Esophagus muscularis mucosa (tissue), 4 donors: Measurements from ENCODE around the gene DAAM2. TPM values are rescaled to one million over a fixed set of nuclear protein-coding genes. Genes with fewer than 3 reads are reported as not detected.

Source experiments
- DNase-seq: peaks from one replicate; pipeline ENCODE4 v3.0.0-alpha.2; 2017; ENCODE audit errors: extremely low spot score
- H3K27ac ChIP-seq, 4 donors: fragments of 200-600 bp; sonication (generic); replicated peaks in 1 of 4; 1 replicate in 3 of 4; 2 replicates in 1 of 4; pipeline ENCODE4 v1.5.1; 2016 to 2019; ENCODE audit warnings: mild to moderate bottlenecking in 1 of 4
- H3K27me3 ChIP-seq, 4 donors: fragments of 200-600 bp; sonication (generic); one replicate each; pipeline versions ENCODE4 v1.5.1 to v1.6.0; 2016 to 2019
- H3K36me3 ChIP-seq, 4 donors: fragments of 200-600 bp; sonication (generic); one replicate each; pipeline ENCODE4 v1.5.1; 2016 to 2019
- H3K4me1 ChIP-seq, 4 donors: fragments of 200-600 bp; sonication (generic); one replicate each; pipeline ENCODE4 v1.5.1; 2016 to 2019
- H3K4me3 ChIP-seq, 4 donors: fragments of 200-600 bp; sonication (generic); 1 replicate in 2 of 4; 2 replicates in 2 of 4; pipeline ENCODE4 v1.5.1; 2016 to 2019; ENCODE audit warnings: mild to moderate bottlenecking in 4 of 4, moderate library complexity in 1 of 4
- H3K9me3 ChIP-seq, 4 donors: fragments of 200-600 bp; sonication (generic); 1 replicate in 3 of 4; 2 replicates in 1 of 4; pipeline ENCODE4 v1.5.1; 2016 to 2019
- EP300 ChIP-seq: sonication (generic); formaldehyde crosslinking; IDR thresholded peaks from one replicate; pipeline ENCODE4 v1.6.1; 2017; ENCODE audit warnings: antibody characterized with exemption
- POLR2A ChIP-seq: fragments of 450-650 bp; IDR thresholded peaks from one replicate; pipeline ENCODE4 v1.6.1; 2017; ENCODE audit warnings: antibody characterized with exemption, moderate library complexity, mild to moderate bottlenecking, low read depth
- POLR2AphosphoS5 ChIP-seq, 2 donors: sonication (generic); formaldehyde crosslinking; IDR thresholded peaks; one replicate each; pipeline ENCODE4 v1.6.1; 2017; ENCODE audit warnings: antibody characterized with exemption in 2 of 2
- WGBS: methylation state at CpG from one replicate; pipeline ENCODE4 v1.1.5; 2018; 5-methylcytosine and 5-hydroxymethylcytosine counted together
- intact Hi-C: fragments of 100-400 bp; cut with DNase I; formaldehyde crosslinking; loops from one replicate; pipeline ENCODE4 v1.15.1; 2023
- total RNA-seq, 4 donors: library from RNA; depleted of rRNA; stranded (reverse); fragments of >200 nt; gene quantifications; one replicate each; pipeline versions ENCODE4 v1.1.0 to v1.2.1, GENCODE V29; 2016
- TF ChIP-seq, protein P1 (sequence below), 3 experiments: fragments of 200-600 bp in 2 of 3; fragments of 450-650 bp in 1 of 3; sonication (generic) in 2 of 3; IDR thresholded peaks; one replicate each; pipeline ENCODE4 v1.5.1; 2017 to 2019; ENCODE audit warnings: antibody characterized with exemption in 3 of 3, mild to moderate bottlenecking in 2 of 3, moderate library complexity in 1 of 3

The DAAM2 gene
- total RNA-seq, 4 donors from 2014 or later: 221 to 446 (median 392) TPM

DNA sequence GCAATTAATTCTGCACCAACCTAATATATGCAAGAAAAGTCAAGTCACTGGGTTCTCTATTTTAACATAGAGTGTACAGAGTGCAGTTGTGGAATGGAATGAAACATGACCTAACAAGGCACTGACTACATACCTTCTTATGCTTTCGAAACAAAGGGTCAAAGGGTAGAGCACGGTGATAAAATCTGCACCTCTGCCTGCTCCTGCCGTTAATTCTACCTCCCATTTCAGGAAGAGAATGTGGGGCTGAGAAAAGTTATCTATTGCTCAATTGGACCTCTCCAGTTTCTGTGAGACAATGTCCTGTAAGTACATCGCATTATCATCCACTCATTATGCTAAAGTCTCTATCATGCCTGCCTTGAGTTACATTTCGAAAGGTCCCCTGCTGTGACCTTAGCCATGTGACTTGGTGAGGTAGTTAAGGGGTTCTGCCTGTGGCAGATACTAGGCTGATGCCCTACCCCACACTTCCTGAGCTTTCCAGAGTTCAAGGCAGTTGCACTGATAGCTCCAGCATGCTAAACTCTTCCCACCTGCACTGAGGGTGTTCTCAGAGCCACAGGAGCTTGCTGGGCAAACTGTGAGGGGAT is 156.1 kb downstream of the DAAM2 start:
- H3K4me1 ChIP-seq: peaks cover 0 to 4% (median 0%) of the 10 kb centered on the region in 4 donors
- WGBS: 88% methylated on average over 5 of the region's 5 CpGs
- no peak for TF ChIP-seq POLR2A
- no peak for TF ChIP-seq POLR2AphosphoS5 (IDR thresholded peaks at IDR 0.05)
- TF ChIP-seq, protein P1, sequence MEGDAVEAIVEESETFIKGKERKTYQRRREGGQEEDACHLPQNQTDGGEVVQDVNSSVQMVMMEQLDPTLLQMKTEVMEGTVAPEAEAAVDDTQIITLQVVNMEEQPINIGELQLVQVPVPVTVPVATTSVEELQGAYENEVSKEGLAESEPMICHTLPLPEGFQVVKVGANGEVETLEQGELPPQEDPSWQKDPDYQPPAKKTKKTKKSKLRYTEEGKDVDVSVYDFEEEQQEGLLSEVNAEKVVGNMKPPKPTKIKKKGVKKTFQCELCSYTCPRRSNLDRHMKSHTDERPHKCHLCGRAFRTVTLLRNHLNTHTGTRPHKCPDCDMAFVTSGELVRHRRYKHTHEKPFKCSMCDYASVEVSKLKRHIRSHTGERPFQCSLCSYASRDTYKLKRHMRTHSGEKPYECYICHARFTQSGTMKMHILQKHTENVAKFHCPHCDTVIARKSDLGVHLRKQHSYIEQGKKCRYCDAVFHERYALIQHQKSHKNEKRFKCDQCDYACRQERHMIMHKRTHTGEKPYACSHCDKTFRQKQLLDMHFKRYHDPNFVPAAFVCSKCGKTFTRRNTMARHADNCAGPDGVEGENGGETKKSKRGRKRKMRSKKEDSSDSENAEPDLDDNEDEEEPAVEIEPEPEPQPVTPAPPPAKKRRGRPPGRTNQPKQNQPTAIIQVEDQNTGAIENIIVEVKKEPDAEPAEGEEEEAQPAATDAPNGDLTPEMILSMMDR (IDR thresholded peaks at IDR 0.05): no peak
- TF ChIP-seq EP300: no peak

DNA sequence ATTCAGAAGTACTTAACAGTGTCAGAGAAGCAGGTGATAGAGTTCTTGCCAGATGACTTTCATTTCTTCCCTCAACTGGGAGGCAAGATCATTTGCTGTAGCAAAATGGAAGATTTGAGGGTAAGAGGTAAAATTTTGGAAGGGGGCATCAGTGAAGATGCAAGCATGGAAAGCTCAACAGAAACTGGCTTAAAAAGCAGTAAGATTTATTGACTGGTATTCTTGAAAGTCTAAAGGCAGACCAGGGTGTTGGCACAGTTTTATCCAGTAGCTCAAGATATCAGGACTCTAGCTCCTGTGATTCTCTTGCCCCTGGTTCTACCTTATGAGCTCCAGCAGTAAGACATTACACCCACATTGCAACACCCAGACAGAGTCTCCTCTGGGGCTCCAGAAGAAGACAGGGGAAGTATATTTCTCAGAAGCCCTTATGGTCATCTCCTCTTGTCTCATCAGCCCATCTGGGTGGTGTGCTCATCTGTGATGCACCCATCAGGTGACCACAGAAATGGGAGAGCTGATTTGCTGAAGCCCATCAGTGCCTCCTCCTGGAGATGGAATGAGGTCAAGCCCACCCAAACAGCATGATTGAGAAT is 158.0 kb downstream of the DAAM2 start:
- peaks cover 0 to 4% (median 0%) of the 10 kb centered on the region in 4 donors for H3K4me1 ChIP-seq
- TF ChIP-seq, protein P1 (IDR thresholded peaks at IDR 0.05): no peak
- TF ChIP-seq POLR2A: no peak
- TF ChIP-seq EP300: no peak
- no peak for TF ChIP-seq POLR2AphosphoS5 (IDR thresholded peaks at IDR 0.05)
- H3K36me3 ChIP-seq: no peaks in the 10 kb centered on the region
- H3K9me3 ChIP-seq: no peaks in the 10 kb centered on the region
- no peak overlapping the region for H3K27ac ChIP-seq
- DNase-seq: peak; percentile 26
- H3K27me3 ChIP-seq: no peaks in the 10 kb centered on the region
- intact Hi-C loops: no loop called here
- no peak overlapping the region for H3K4me3 ChIP-seq

More for the DNA sequence above, 156.1 kb downstream of the DAAM2 start:
- Histone ChIP-seq H3K36me3 (no peaks in the 10 kb centered on the region), H3K9me3 (no peaks in the 10 kb centered on the region), H3K4me3 (no peak overlapping the region), H3K27me3 (no peaks in the 10 kb centered on the region), H3K27ac (no peak overlapping the region)
- peak; percentile 53 for DNase-seq
- intact Hi-C loops: no loop called here

DNA sequence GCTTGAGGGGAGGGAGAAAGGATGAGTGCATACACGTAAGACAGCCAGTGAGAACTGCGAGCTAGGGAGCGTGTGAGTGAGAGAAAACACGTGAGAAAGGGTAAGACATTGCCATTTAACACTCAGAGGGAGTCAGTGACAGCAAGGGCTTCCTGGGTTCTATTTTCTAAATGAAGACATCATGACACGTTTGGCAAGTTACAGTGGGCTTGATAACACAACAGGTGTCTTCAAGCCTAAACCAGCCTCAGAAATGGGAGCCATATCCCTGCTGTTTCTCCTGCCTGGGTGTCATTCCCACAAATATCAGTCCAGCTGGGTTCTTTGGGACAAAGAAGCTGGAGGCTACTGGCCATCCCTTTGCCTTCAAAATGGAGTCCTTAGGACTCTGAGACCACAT is 159.0 kb downstream of the DAAM2 start:
- 77% methylated on average over 5 of the region's 5 CpGs for WGBS

DNA sequence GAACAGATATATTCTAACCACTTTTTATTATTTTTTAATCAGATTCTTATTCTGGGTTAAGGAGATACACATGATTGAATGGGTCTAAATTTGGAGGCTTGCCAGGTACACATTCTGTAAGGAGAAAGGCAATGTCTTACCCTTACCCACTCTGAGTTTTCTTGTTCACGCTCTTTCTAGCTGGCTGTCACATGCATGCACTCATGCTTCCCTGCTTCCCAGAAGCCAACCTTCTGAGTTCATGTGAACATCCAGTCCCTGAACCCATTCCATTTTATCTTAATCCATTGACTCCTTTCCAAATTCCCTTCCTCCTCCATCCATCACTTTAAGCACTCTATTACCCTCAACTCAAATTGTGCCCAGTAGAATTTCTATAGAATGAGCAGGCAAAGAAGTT is 159.5 kb downstream of the DAAM2 start:
- intact Hi-C loops: no loop called here
- H3K27ac ChIP-seq: no peak overlapping the region
- WGBS: 83% methylated on average over 1 of the region's 1 CpG

More for the DNA sequence above, 159.0 kb downstream of the DAAM2 start:
- Histone ChIP-seq H3K36me3 (no peaks in the 10 kb centered on the region), H3K27ac (no peak overlapping the region), H3K9me3 (no peaks in the 10 kb centered on the region), H3K4me1 (peaks cover 0 to 4% (median 0%) of the 10 kb centered on the region in 4 donors), H3K4me3 (no peak overlapping the region), H3K27me3 (no peaks in the 10 kb centered on the region)
- TF ChIP-seq, protein P1 (IDR thresholded peaks at IDR 0.05): no peak
- TF ChIP-seq POLR2A (no peak), POLR2AphosphoS5 (IDR thresholded peaks at IDR 0.05) (no peak), EP300 (no peak)
- peak; percentile 39 for DNase-seq
- intact Hi-C loops: no loop called here

More for the DNA sequence above, 159.5 kb downstream of the DAAM2 start:
- H3K4me3 ChIP-seq: no peak overlapping the region
- peaks cover 0 to 4% (median 0%) of the 10 kb centered on the region in 4 donors for H3K4me1 ChIP-seq
- TF ChIP-seq EP300: no peak
- no peak for TF ChIP-seq POLR2AphosphoS5 (IDR thresholded peaks at IDR 0.05)
- no peak for TF ChIP-seq POLR2A
- TF ChIP-seq, protein P1 (IDR thresholded peaks at IDR 0.05): no peak
- H3K27me3 ChIP-seq: no peaks in the 10 kb centered on the region
- no peaks in the 10 kb centered on the region for H3K36me3 ChIP-seq
- H3K9me3 ChIP-seq: no peaks in the 10 kb centered on the region
- DNase-seq: peak; percentile 66
